LNCAP (cell line): ENCODE measurements around the gene HSPB6.

Experiments used
- TF ChIP-seq, protein P1 (sequence below): fragments of 450-650 bp; IDR thresholded peaks from 2 replicates; pipeline ENCODE4 v1.5.1; 2017; ENCODE audit warnings: mild to moderate bottlenecking

HSPB6 gene

GRCh38 chr19:35715981-35716800 is 40.6 kb downstream of the HSPB6 start:
- TF ChIP-seq, protein P1, sequence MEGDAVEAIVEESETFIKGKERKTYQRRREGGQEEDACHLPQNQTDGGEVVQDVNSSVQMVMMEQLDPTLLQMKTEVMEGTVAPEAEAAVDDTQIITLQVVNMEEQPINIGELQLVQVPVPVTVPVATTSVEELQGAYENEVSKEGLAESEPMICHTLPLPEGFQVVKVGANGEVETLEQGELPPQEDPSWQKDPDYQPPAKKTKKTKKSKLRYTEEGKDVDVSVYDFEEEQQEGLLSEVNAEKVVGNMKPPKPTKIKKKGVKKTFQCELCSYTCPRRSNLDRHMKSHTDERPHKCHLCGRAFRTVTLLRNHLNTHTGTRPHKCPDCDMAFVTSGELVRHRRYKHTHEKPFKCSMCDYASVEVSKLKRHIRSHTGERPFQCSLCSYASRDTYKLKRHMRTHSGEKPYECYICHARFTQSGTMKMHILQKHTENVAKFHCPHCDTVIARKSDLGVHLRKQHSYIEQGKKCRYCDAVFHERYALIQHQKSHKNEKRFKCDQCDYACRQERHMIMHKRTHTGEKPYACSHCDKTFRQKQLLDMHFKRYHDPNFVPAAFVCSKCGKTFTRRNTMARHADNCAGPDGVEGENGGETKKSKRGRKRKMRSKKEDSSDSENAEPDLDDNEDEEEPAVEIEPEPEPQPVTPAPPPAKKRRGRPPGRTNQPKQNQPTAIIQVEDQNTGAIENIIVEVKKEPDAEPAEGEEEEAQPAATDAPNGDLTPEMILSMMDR, result no peak

DNA sequence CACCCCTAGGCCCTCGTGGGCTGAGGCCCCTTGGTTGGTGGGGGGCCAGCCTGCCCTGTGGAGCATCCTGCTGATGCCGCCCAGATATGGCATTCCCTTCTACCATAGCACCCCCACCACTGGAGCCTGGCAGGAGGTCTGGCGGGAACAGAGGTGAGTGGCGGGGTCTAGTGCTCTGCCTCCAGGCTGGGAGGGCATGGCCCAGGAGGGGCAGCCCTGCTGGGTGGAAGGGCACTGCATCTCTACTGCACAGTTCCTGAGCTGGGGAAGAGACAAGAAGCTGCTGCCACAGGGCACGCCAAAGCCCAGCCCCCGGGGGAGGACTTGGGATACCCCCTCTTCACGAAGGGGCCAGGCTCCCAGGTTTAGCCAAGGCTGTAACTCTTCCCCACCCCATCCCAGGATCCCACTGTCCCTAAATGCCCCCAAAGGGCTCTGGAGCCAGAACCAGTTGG is 41.4 kb downstream of the HSPB6 start:
- TF ChIP-seq, protein P1, result no peak

- TF ChIP-seq, protein P1, result no peak
Observed at GRCh38 chr19:35714601-35715354, 42.1 kb downstream of the HSPB6 start.

DNA sequence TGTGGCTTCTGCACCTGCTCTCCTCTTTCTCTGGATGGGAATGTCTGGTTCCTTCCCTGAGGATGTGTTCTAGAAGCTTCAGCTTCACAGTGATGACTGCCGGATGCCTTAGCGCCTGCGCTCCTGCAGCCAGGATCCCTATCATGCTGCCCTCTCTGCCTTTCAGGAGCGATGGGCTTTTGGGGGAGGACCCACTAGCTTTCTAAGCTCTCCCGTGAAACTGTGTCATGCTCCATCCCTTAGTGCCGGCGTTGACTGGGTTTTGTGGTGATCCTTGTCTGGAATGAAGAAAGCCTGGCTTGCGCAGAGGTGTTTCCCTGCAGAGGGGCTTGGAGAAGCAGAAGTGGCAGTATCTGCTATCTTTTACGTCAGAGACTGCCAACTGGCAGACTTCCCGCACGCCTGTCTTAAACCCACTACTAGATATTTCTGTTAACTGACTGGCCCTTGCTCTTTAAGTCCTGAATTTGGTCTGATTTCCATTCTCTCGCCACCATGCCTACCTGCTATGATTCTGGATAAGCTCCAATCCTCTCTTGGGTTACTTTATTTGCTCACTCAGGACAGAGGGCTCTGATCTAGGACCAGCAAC is 42.8 kb downstream of the HSPB6 start:
- TF ChIP-seq, protein P1, result no peak

DNA sequence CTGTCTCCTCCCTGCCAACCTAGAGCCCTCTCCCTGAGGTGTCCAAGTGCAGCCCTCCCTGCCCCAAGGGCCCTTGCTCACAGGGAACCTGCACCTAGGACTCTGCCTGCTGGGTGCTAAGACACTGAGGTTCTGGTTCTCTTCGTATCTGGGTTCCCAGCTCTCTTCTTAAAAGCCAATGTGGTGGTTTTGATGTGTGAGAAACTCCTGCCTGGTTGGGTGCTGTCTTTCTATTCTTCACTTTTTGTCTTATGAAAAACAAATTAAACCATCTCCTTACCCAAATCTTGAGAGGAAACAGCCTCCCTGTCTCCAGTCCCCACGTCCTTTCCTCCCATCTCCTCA is 43.4 kb downstream of the HSPB6 start:
- TF ChIP-seq, protein P1, result no peak

DNA sequence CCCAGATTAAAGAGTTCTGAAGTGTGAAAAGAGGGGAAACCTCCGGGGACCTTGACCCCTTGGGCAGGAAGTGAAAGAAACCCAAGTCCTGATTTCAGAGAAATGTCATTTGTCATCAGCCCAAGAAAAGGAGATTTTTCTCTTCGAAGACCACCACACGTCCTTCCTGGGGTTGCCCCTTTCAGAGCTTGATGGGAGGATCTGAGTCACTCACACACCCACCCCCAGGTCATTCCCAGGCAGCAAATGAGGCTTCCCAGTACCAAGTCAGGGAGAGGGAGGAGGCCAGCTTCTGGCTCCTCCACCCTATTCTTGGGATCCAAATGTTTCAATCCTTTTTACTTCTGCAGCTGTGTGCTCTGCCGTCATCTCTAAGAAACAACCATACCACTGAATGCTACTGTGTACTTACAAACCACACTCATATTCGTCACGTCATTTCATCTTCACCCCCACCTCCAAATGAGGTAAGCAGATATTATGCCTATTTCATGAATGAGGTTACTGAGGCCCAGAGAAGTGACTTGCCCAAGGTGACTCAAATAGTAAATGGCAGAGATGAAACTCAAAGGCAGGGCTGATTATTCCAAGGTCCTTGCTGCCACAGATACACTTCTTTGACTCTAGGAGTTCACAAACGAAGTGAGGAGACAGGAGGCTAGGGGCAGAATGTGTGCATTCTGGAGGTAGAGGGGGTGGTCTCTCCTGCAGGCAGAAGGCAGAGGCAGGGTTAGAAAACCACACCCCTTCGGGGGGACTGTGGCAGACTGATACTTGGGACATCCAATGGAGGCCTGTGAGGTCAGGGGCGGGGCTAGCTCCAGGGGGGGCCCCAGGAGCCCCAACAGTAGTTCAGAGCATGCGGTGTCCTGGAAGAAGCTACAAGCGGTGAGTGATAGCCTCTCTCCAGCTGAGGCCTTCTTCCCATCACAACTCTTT is 44.0 kb downstream of the HSPB6 start:
- TF ChIP-seq, protein P1, result no peak
